Measurements from ENCODE around the gene GAN.
"Not testable (repeated sequence)": the region's sequence is repeated elsewhere in the genome, so short reads cannot be mapped to it uniquely, and the experiment has no call there.

Gene GAN

GRCh38 chr16:81399909-81400308, 85.1 kb downstream of the GAN start:
- H3K4me1 ChIP-seq (ENCODE audit: control insufficient read depth in 1 of 2, insufficient read depth in 1 of 2, low read depth in 1 of 2, low read length in 1 of 2), result peaks cover 5 to 9% of the 10 kb centered on the region in 2 experiments
- no peak for TF ChIP-seq CTCF (IDR thresholded peaks at IDR 0.05)
- no peak overlapping the region for H3K27ac ChIP-seq
- no peaks in the 10 kb centered on the region for H3K36me3 ChIP-seq
- H3K27me3 ChIP-seq, result no peaks in the 10 kb centered on the region
- H3K9me3 ChIP-seq, result no peaks in the 10 kb centered on the region
- no peak overlapping the region for H3K4me3 ChIP-seq (ENCODE audit: low read depth in 1 of 2, low read length in 1 of 2)

- peaks cover 5 to 9% of the 10 kb centered on the region in 2 experiments for H3K4me1 ChIP-seq (ENCODE audit: control insufficient read depth in 1 of 2, insufficient read depth in 1 of 2, low read depth in 1 of 2, low read length in 1 of 2)
- no peak overlapping the region for H3K4me3 ChIP-seq (ENCODE audit: low read depth in 1 of 2, low read length in 1 of 2)
- no peaks in the 10 kb centered on the region for H3K9me3 ChIP-seq
- no peak for TF ChIP-seq CTCF (IDR thresholded peaks at IDR 0.05)
- H3K27ac ChIP-seq, result no peak overlapping the region
- H3K27me3 ChIP-seq, result no peaks in the 10 kb centered on the region
- no peaks in the 10 kb centered on the region for H3K36me3 ChIP-seq
Observed at GRCh38 chr16:81401035-81401950, 86.5 kb downstream of the GAN start.

- Histone ChIP-seq H3K27ac (peak overlapping the region; percentile 20), H3K9me3 (no peaks in the 10 kb centered on the region), H3K27me3 (no peaks in the 10 kb centered on the region), H3K4me3 (ENCODE audit: low read depth in 1 of 2, low read length in 1 of 2) (peak overlapping the region in 1 of 2 experiments; percentile 54), H3K4me1 (ENCODE audit: control insufficient read depth in 1 of 2, insufficient read depth in 1 of 2, low read depth in 1 of 2, low read length in 1 of 2) (peaks cover 5 to 9% of the 10 kb centered on the region in 2 experiments), H3K36me3 (no peaks in the 10 kb centered on the region)
- TF ChIP-seq CTCF (IDR thresholded peaks at IDR 0.05), result no peak
Observed at GRCh38 chr16:81403208-81403600, 88.4 kb downstream of the GAN start.

GRCh38 chr16:81403601-81404391, 89.0 kb downstream of the GAN start:
- H3K27me3 ChIP-seq, result no peaks in the 10 kb centered on the region
- TF ChIP-seq CTCF (IDR thresholded peaks at IDR 0.05), result peak; percentile 95
- no peaks in the 10 kb centered on the region for H3K9me3 ChIP-seq
- peak overlapping the region; percentile 20 for H3K27ac ChIP-seq
- peak overlapping the region; percentile 38 to 54 for H3K4me3 ChIP-seq (ENCODE audit: low read depth in 1 of 2, low read length in 1 of 2)
- peaks cover 5 to 9% of the 10 kb centered on the region in 2 experiments for H3K4me1 ChIP-seq (ENCODE audit: control insufficient read depth in 1 of 2, insufficient read depth in 1 of 2, low read depth in 1 of 2, low read length in 1 of 2)
- H3K36me3 ChIP-seq, result no peaks in the 10 kb centered on the region

GRCh38 chr16:81405002-81405401, 90.2 kb downstream of the GAN start:
- not testable (repeated sequence) for H3K4me3 ChIP-seq (ENCODE audit: low read depth in 1 of 2, low read length in 1 of 2); H3K27ac ChIP-seq; H3K4me1 ChIP-seq (ENCODE audit: control insufficient read depth in 1 of 2, insufficient read depth in 1 of 2, low read depth in 1 of 2, low read length in 1 of 2)

More at GRCh38 chr16:81405002-81405401, 90.2 kb downstream of the GAN start:
- H3K9me3 ChIP-seq, H3K36me3 ChIP-seq, H3K27me3 ChIP-seq: not testable (repeated sequence)

Data from neutrophil (primary cell).